ENCODE data around the gene APOL2.

DNA sequence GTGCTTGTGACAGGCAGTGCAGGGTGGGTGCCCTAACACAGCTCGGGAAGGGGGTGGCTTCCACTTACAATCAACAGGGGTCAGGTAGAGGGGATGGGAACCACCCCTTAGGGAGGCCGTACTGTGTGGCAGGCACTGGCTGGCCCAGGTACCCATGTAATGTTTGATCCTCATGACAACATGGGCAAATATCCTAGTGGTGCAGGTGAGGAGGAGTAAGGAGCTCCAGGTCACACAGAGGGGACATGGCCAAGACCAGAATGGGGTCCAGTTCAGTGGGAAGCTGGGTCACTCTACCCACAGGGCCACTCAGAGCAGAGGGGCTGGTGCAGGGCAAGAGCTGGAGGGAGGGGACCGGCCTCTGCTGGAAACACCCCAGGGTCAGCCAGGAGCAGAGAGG is 40.8 kb downstream of the APOL2 start:
- TF ChIP-seq, protein P1, sequence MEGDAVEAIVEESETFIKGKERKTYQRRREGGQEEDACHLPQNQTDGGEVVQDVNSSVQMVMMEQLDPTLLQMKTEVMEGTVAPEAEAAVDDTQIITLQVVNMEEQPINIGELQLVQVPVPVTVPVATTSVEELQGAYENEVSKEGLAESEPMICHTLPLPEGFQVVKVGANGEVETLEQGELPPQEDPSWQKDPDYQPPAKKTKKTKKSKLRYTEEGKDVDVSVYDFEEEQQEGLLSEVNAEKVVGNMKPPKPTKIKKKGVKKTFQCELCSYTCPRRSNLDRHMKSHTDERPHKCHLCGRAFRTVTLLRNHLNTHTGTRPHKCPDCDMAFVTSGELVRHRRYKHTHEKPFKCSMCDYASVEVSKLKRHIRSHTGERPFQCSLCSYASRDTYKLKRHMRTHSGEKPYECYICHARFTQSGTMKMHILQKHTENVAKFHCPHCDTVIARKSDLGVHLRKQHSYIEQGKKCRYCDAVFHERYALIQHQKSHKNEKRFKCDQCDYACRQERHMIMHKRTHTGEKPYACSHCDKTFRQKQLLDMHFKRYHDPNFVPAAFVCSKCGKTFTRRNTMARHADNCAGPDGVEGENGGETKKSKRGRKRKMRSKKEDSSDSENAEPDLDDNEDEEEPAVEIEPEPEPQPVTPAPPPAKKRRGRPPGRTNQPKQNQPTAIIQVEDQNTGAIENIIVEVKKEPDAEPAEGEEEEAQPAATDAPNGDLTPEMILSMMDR (IDR thresholded peaks at IDR 0.05 in 2 of 3, conservative IDR thresholded peaks at IDR 0.05 in 1 of 3; ENCODE audit: borderline replicate concordance in 1 of 3, insufficient read depth in 1 of 3, low read depth in 2 of 3, low read length in 2 of 3): no peak
- no peak for TF ChIP-seq EZH2phosphoT487 (IDR thresholded peaks at IDR 0.05; ENCODE audit: borderline replicate concordance)
- TF ChIP-seq ZNF274 (IDR thresholded peaks at IDR 0.05; ENCODE audit: low read depth, low read length): no peak
- TF ChIP-seq ZFX (IDR thresholded peaks at IDR 0.05): no peak
- TF ChIP-seq YY1 (IDR thresholded peaks at IDR 0.05; ENCODE audit: extremely low read depth, insufficient replicate concordance, low read depth, low read length): no peak
- no peak for TF ChIP-seq POLR2A (IDR thresholded peaks at IDR 0.05; ENCODE audit: borderline replicate concordance, extremely low read depth, insufficient read depth, insufficient read length)
- TF ChIP-seq SRF (IDR thresholded peaks at IDR 0.05; ENCODE audit: low read depth): no peak
- TF ChIP-seq, protein P2, sequence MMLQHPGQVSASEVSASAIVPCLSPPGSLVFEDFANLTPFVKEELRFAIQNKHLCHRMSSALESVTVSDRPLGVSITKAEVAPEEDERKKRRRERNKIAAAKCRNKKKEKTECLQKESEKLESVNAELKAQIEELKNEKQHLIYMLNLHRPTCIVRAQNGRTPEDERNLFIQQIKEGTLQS (IDR thresholded peaks at IDR 0.05): no peak

Data from HCT116 (cell line).